H1 (cell line): ENCODE data around the gene GRIN3A. TPM values are rescaled to one million over a fixed set of nuclear protein-coding genes. Genes with fewer than 3 reads are reported as not detected.

Experiments used
- CTCF ChIA-PET: fragments of 300-600 bp; sonication (Branson Sonifier 250); formaldehyde crosslinking; loops from one replicate; lab custom pipeline; 2021; ENCODE audit not compliant: partially characterized antibody; lab: Charles Lee
- POLR2A ChIA-PET: fragments of 300-600 bp; sonication (Branson Sonifier 250); formaldehyde crosslinking; loops from one replicate; lab custom pipeline; 2021; ENCODE audit warnings: inconsistent platforms; ENCODE audit not compliant: partially characterized antibody; lab: Charles Lee
- DNase-seq, 2 experiments: peaks; one replicate each; pipeline versions ENCODE4 v3.0.0 to v3.0.0-alpha.2; 2010 to 2022; ENCODE audit warnings: low spot score in 2 of 2, low read depth in 1 of 2, mixed read lengths in 1 of 2
- FAIRE-seq: peaks from 2 replicates; lab custom pipeline; 2011; peaks lifted over from hg19 to GRCh38; lab: Jason Lieb, UNC
- H2AFZ ChIP-seq: 2 replicates; pipeline ENCODE4 v1.8.1; 2012; ENCODE audit warnings: low read length, inconsistent platforms
- H2AK5ac ChIP-seq: 2 replicates; pipeline ENCODE4 v1.6.1; 2013; ENCODE audit warnings: low read depth, low read length
- H2BK120ac ChIP-seq: replicated peaks from 2 replicates; pipeline ENCODE3; 2013; ENCODE audit warnings: low read depth, low read length, inconsistent platforms
- H2BK12ac ChIP-seq: 2 replicates; pipeline ENCODE4 v1.6.1; 2013; ENCODE audit warnings: low read depth, low read length
- H2BK15ac ChIP-seq: 2 replicates; pipeline ENCODE4 v1.6.1; 2013; ENCODE audit warnings: low read length
- H2BK20ac ChIP-seq: 2 replicates; pipeline ENCODE4 v1.6.1; 2013; ENCODE audit warnings: low read length
- H2BK5ac ChIP-seq: 2 replicates; pipeline ENCODE4 v1.6.1; 2013; ENCODE audit warnings: low read depth, low read length
- H3K14ac ChIP-seq: 2 replicates; pipeline ENCODE4 v1.6.1; 2013; ENCODE audit warnings: inconsistent platforms; ENCODE audit not compliant: insufficient read length
- H3K18ac ChIP-seq: 2 replicates; pipeline ENCODE4 v1.6.1; 2013; ENCODE audit warnings: low read length; ENCODE audit errors: extremely low read depth
- H3K23ac ChIP-seq: 2 replicates; pipeline ENCODE4 v1.6.1; 2013; ENCODE audit warnings: inconsistent platforms; ENCODE audit not compliant: insufficient read length
- H3K23me2 ChIP-seq: 2 replicates; pipeline ENCODE4 v1.6.1; 2013; ENCODE audit warnings: low read depth, low read length
- H3K27ac ChIP-seq: 2 replicates; pipeline ENCODE4 v1.6.1; 2011; ENCODE audit warnings: low read depth, low read length, inconsistent platforms
- H3K27me3 ChIP-seq, 4 experiments: replicated peaks in 1 of 4; 1 replicate in 1 of 4; 2 replicates in 3 of 4; pipeline versions ENCODE4 v1.6.1 to v1.8.1; 2011 to 2013; ENCODE audit warnings: low read length in 3 of 4, mild to moderate bottlenecking in 3 of 4, inconsistent platforms in 2 of 4, mixed read lengths in 2 of 4, moderate library complexity in 1 of 4; ENCODE audit not compliant: control insufficient read depth in 3 of 4, insufficient read depth in 3 of 4; ENCODE audit errors: extremely low read depth in 1 of 4
- H3K36me3 ChIP-seq, 4 experiments: 2 replicates each; pipeline versions ENCODE4 v1.6.1 to v1.8.1; 2011 to 2013; ENCODE audit warnings: mild to moderate bottlenecking in 4 of 4, low read length in 3 of 4, moderate library complexity in 2 of 4, control low read depth in 1 of 4, inconsistent platforms in 1 of 4; ENCODE audit not compliant: insufficient read depth in 4 of 4, control insufficient read depth in 2 of 4
- H3K4ac ChIP-seq: replicated peaks from 2 replicates; pipeline ENCODE3; 2013; ENCODE audit warnings: low read length, low read depth, mixed read lengths, inconsistent platforms; ENCODE audit not compliant: insufficient read length
- H3K4me1 ChIP-seq, 4 experiments: replicated peaks in 1 of 4; 1 replicate in 1 of 4; 2 replicates in 3 of 4; pipeline versions ENCODE4 v1.6.1 to v1.8.1; 2011 to 2013; ENCODE audit warnings: low read length in 3 of 4, inconsistent platforms in 2 of 4, mixed read lengths in 1 of 4; ENCODE audit not compliant: insufficient read depth in 4 of 4, control insufficient read depth in 3 of 4
- H3K4me2 ChIP-seq, 2 experiments: 2 replicates each; pipeline versions ENCODE4 v1.6.1 to v1.8.1; 2011 to 2013; ENCODE audit warnings: low read depth in 2 of 2, low read length in 2 of 2, control low read depth in 1 of 2, inconsistent platforms in 1 of 2, mild to moderate bottlenecking in 1 of 2; ENCODE audit not compliant: insufficient read depth in 1 of 2
- H3K4me3 ChIP-seq, 4 experiments: fragments of 200-600, 300-600 bp in 1 of 4; sonication (generic), shearing (Covaris generic), sonication (Bioruptor Twin) in 1 of 4; 2 replicates each; pipeline versions ENCODE4 v1.5.1 to v1.8.1; 2011 to 2016; ENCODE audit warnings: low read length in 4 of 4, low read depth in 3 of 4, control low read depth in 2 of 4, inconsistent platforms in 2 of 4, mild to moderate bottlenecking in 2 of 4, mixed read lengths in 1 of 4, moderate library complexity in 1 of 4; ENCODE audit not compliant: insufficient read depth in 2 of 4; ENCODE audit errors: extremely low read depth in 1 of 4
- H3K56ac ChIP-seq: replicated peaks from 2 replicates; pipeline ENCODE3; 2013; ENCODE audit warnings: low read depth, mild to moderate bottlenecking, mixed read lengths, low read length, inconsistent platforms; ENCODE audit not compliant: insufficient read length
- H3K79me1 ChIP-seq: 2 replicates; pipeline ENCODE4 v1.6.1; 2013; ENCODE audit warnings: low read depth, low read length, control low read depth
- H3K79me2 ChIP-seq, 2 experiments: 2 replicates each; pipeline versions ENCODE4 v1.6.1 to v1.8.1; 2012 to 2013; ENCODE audit warnings: low read length in 2 of 2, mild to moderate bottlenecking in 2 of 2, inconsistent platforms in 1 of 2; ENCODE audit not compliant: insufficient read depth in 2 of 2, control insufficient read depth in 1 of 2
- H3K9ac ChIP-seq, 4 experiments: replicated peaks in 1 of 4; 1 replicate in 1 of 4; 2 replicates in 3 of 4; pipeline versions ENCODE4 v1.6.1 to v1.8.1; 2011 to 2013; ENCODE audit warnings: low read depth in 3 of 4, low read length in 3 of 4, control low read depth in 2 of 4, mild to moderate bottlenecking in 2 of 4, moderate library complexity in 2 of 4, inconsistent platforms in 1 of 4; ENCODE audit errors: extremely low read depth in 1 of 4
- H3K9me3 ChIP-seq, 2 experiments: 2 replicates each; pipeline versions ENCODE4 v1.6.1 to v1.8.1; 2012 to 2013; ENCODE audit warnings: mild to moderate bottlenecking in 2 of 2, moderate library complexity in 2 of 2, control low read depth in 1 of 2, inconsistent platforms in 1 of 2, low read depth in 1 of 2, low read length in 1 of 2, mixed read lengths in 1 of 2; ENCODE audit not compliant: insufficient read depth in 2 of 2
- H4K20me1 ChIP-seq, 2 experiments: replicated peaks in 1 of 2; 2 replicates each; pipeline versions ENCODE3 to v1.8.1; 2011 to 2013; ENCODE audit warnings: inconsistent platforms in 2 of 2, low read length in 2 of 2, mild to moderate bottlenecking in 1 of 2; ENCODE audit not compliant: insufficient read depth in 2 of 2, control insufficient read depth in 1 of 2
- H4K5ac ChIP-seq: 2 replicates; pipeline ENCODE4 v1.6.1; 2013; ENCODE audit warnings: low read length, low read depth, mixed read lengths, inconsistent platforms; ENCODE audit not compliant: insufficient read length
- H4K8ac ChIP-seq: 2 replicates; pipeline ENCODE4 v1.8.0; 2013; ENCODE audit warnings: mild to moderate bottlenecking, moderate library complexity, low read length, inconsistent platforms; ENCODE audit not compliant: insufficient read depth; ENCODE audit errors: extremely low read depth
- H4K91ac ChIP-seq: replicated peaks from 2 replicates; pipeline ENCODE3; 2013; ENCODE audit warnings: low read length, mixed read lengths, inconsistent platforms; ENCODE audit not compliant: insufficient read length
- ASH2L ChIP-seq: fragments of 200-600, 300-600 bp; sonication (generic); IDR thresholded peaks from one replicate; pipeline ENCODE4 v1.7.1; 2017; ENCODE audit warnings: low read length
- BCL11A ChIP-seq, 2 experiments: IDR thresholded peaks; one replicate each; pipeline ENCODE4 v1.6.1; 2011; ENCODE audit warnings: low read depth in 2 of 2, low read length in 2 of 2, mild to moderate bottlenecking in 2 of 2
- CBX8 ChIP-seq: fragments of 300-800, 300-1000 bp; sonication (generic); IDR thresholded peaks from 2 replicates; pipeline ENCODE4 v1.7.1; 2016; ENCODE audit warnings: low read depth, low read length, borderline replicate concordance
- CHD1 ChIP-seq: IDR thresholded peaks from 2 replicates; pipeline ENCODE4 v1.6.1; 2012; ENCODE audit warnings: low read depth, low read length, improper control_type of control experiment
- CREB1 ChIP-seq: IDR thresholded peaks from 2 replicates; pipeline ENCODE4 v1.6.1; 2012; ENCODE audit warnings: inconsistent platforms
- E2F6 ChIP-seq: IDR thresholded peaks from 2 replicates; pipeline ENCODE4 v1.6.1; 2012; ENCODE audit warnings: inconsistent platforms
- HDAC6 ChIP-seq: IDR thresholded peaks from one replicate; pipeline ENCODE4 v1.7.1; 2012; ENCODE audit warnings: low read depth, mild to moderate bottlenecking, inconsistent platforms, low read length, moderate library complexity
- JUN ChIP-seq: IDR thresholded peaks from 2 replicates; pipeline ENCODE4 v1.6.1; 2011; ENCODE audit warnings: low read depth, mild to moderate bottlenecking, improper control_type of control experiment, low read length
- POU5F1 ChIP-seq: IDR thresholded peaks from 2 replicates; pipeline ENCODE4 v1.6.1; 2011; ENCODE audit warnings: low read depth, mild to moderate bottlenecking, low read length, moderate library complexity
- RXRA ChIP-seq: IDR thresholded peaks from 2 replicates; pipeline ENCODE4 v1.6.1; 2011; ENCODE audit warnings: low read depth, mild to moderate bottlenecking, low read length, moderate library complexity; ENCODE audit not compliant: insufficient read depth
- SIN3A ChIP-seq, 2 experiments: IDR thresholded peaks in 1 of 2; conservative IDR thresholded peaks in 1 of 2; 2 replicates each; pipeline ENCODE4 v1.6.1; 2011 to 2012; ENCODE audit warnings: low read length in 2 of 2, improper control_type of control experiment in 1 of 2, low read depth in 1 of 2, mild to moderate bottlenecking in 1 of 2
- SIX5 ChIP-seq: IDR thresholded peaks from 2 replicates; pipeline ENCODE4 v1.6.1; 2011; ENCODE audit warnings: mild to moderate bottlenecking, low read depth, low read length
- SP4 ChIP-seq: IDR thresholded peaks from 2 replicates; pipeline ENCODE4 v1.6.1; 2012; ENCODE audit warnings: low read length, inconsistent platforms
- WGBS, 2 experiments: shearing (Covaris generic) in 1 of 2; methylation state at CpG; one replicate each; pipeline versions ENCODE4 v1.1.6 to v1.1.7; 2013 to 2015; ENCODE audit warnings: low lambda C conversion rate in 2 of 2, mixed read lengths in 2 of 2, inconsistent platforms in 1 of 2, low coverage in 1 of 2, missing lambda C conversion rate in 1 of 2; ENCODE audit not compliant: insufficient replicate concordance in 2 of 2, insufficient coverage in 1 of 2, insufficient read length in 1 of 2; ENCODE audit errors: extremely low coverage in 1 of 2, missing lambda C conversion rate in 1 of 2; 5-methylcytosine and 5-hydroxymethylcytosine counted together
- polyA plus RNA-seq, 7 experiments: library from polyadenylated mRNA; depleted of rRNA in 3 of 7; stranded (reverse) in 5 of 7; unstranded in 2 of 7; fragments of >200 nt in 5 of 7; fragments of 200-250 nt in 2 of 7; gene quantifications; 1 replicate in 5 of 7; 2 replicates in 1 of 7; 4 replicates in 1 of 7; pipeline versions ENCODE4 v1.2.1 to v1.2.3, GENCODE V29; 2011 to 2013; ENCODE audit warnings: missing spikeins in 2 of 7, mixed read lengths in 2 of 7
- total RNA-seq: library from RNA; stranded (reverse); fragmentation: NEBNext Ultra II Directional; extraction: Animal tissue kit (Norgen Biotek cat#: 25700); gene quantifications from 2 replicates; pipeline ENCODE4 v1.2.1, GENCODE V29; 2021

GRIN3A gene
- total and polyA plus RNA-seq, 2 of the 8 experiments (the other 6 are each of a cell fraction or from before 2014, with no cell fraction given), result 0.04 TPM; not detected in 1

DNA sequence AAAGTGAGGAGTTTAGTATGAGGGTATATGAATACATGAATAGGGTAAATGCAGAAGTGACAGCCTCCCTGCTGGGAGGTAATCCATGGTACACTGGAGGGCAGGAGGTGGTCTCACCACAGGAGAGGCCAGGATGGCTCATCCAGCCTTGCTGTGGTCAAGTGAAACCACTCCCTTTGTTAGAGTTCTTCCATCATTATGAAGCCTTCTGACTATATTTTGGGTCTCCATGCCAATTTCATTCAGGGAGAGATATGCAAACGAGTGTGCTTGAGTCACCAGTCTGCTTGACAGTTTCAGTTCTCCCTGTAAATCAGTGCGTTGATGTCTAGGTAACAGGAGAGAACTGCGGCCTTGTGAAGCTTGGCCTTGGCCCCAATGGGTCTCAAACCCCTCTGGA lies 160.1 kb downstream of the GRIN3A start:
- Histone ChIP-seq H3K27me3 (no peaks in the 10 kb centered on the region), H2AK5ac (no peak overlapping the region), H2BK5ac (no peak overlapping the region), H3K4ac (no peak overlapping the region), H3K9ac (no peak overlapping the region), H3K23me2 (no peaks in the 10 kb centered on the region), H3K14ac (no peak overlapping the region), H3K36me3 (no peaks in the 10 kb centered on the region), H2AFZ (no peak overlapping the region), H3K18ac (no peak overlapping the region), H3K27ac (no peak overlapping the region), H3K4me3 (no peak overlapping the region), H4K20me1 (no peaks in the 10 kb centered on the region), H2BK20ac (no peak overlapping the region), H3K4me1 (peaks cover 0 to 3% (median 1%) of the 10 kb centered on the region in 4 experiments; a peak in 2 of 7 replicates), H4K8ac (no peak overlapping the region), H3K9me3 (no peaks in the 10 kb centered on the region), H3K79me2 (no peaks in the 10 kb centered on the region), H4K91ac (no peak overlapping the region), H3K23ac (no peak overlapping the region), H3K4me2 (no peak overlapping the region; a peak in 1 of 4 replicates), H2BK12ac (no peak overlapping the region), H4K5ac (no peak overlapping the region), H2BK120ac (no peak overlapping the region), H3K79me1 (no peaks in the 10 kb centered on the region), H3K56ac (no peak overlapping the region), H2BK15ac (no peak overlapping the region)
- CTCF ChIA-PET, result no interaction called here
- WGBS, 2 experiments, result 86% methylated on average over 3 of the region's 3 CpGs; no CpG with 5 or more reads in 1 of the 2 experiments
- TF ChIP-seq POU5F1 (no peak), JUN (no peak), BCL11A (IDR thresholded peaks at IDR 0.05; ENCODE audit: low read depth in 2 of 2, low read length in 2 of 2) (no peak), E2F6 (no peak), RXRA (no peak), CHD1 (no peak), SIX5 (no peak), CBX8 (no peak), SIN3A (conservative IDR thresholded peaks at IDR 0.05 in 1 of 2, IDR thresholded peaks at IDR 0.05 in 1 of 2; ENCODE audit: low read depth in 1 of 2, low read length in 2 of 2) (no peak), ASH2L (no peak), HDAC6 (no peak), CREB1 (no peak), SP4 (no peak)
- POLR2A ChIA-PET, result no interaction called here
- FAIRE-seq (no peak), DNase-seq (no peak)
